Fibroblast of lung (primary cell): ENCODE data around the gene PAQR5.

ENCODE experiments used
- EZH2 ChIP-seq: IDR thresholded peaks from 2 replicates; pipeline ENCODE4 v1.5.1; 2012; ENCODE audit warnings: low read length, control low read depth, mild to moderate bottlenecking; ENCODE audit errors: missing control alignments
- TF ChIP-seq, protein P1 (sequence below), 2 donors: IDR thresholded peaks in 1 of 2; conservative IDR thresholded peaks in 1 of 2; 1 replicate in 1 of 2; 2 replicates in 1 of 2; pipeline ENCODE4 v1.5.1; 2011 to 2012; ENCODE audit warnings: low read length in 2 of 2, control low read depth in 1 of 2, inconsistent platforms in 1 of 2, low read depth in 1 of 2, mild to moderate bottlenecking in 1 of 2

DNA sequence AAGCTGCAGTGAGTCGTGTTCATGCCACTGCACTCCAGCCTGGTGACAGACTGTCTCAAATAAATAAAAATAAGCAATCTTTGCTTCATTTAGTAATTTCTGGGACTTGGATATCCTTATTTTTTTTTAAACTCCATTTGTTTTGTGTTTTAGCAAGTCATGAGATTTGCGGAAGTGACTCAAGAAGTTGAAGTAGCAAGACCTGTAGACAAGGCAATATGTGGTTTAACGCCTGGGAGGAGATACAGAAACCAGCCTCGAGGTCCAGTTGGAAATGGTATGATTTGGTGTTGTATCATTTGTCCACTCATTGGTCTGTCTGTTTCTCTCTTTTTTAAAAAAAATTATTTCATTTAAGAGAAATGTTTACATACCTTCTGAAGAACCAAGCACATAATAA lies 137.3 kb downstream of the PAQR5 start:
- TF ChIP-seq, protein P1, sequence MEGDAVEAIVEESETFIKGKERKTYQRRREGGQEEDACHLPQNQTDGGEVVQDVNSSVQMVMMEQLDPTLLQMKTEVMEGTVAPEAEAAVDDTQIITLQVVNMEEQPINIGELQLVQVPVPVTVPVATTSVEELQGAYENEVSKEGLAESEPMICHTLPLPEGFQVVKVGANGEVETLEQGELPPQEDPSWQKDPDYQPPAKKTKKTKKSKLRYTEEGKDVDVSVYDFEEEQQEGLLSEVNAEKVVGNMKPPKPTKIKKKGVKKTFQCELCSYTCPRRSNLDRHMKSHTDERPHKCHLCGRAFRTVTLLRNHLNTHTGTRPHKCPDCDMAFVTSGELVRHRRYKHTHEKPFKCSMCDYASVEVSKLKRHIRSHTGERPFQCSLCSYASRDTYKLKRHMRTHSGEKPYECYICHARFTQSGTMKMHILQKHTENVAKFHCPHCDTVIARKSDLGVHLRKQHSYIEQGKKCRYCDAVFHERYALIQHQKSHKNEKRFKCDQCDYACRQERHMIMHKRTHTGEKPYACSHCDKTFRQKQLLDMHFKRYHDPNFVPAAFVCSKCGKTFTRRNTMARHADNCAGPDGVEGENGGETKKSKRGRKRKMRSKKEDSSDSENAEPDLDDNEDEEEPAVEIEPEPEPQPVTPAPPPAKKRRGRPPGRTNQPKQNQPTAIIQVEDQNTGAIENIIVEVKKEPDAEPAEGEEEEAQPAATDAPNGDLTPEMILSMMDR (conservative IDR thresholded peaks at IDR 0.05 in 1 of 2, IDR thresholded peaks at IDR 0.05 in 1 of 2; ENCODE audit: low read depth in 1 of 2, low read length in 2 of 2), result no peak
- TF ChIP-seq EZH2, result no peak
